Retina (tissue), 1 donor: ENCODE measurements around the gene DCDC2.
A peak's percentile ranks its signal among the peaks of the same experiment; 100 is the strongest.
"Not testable (repeated sequence)": the region's sequence is repeated elsewhere in the genome, so short reads cannot be mapped to it uniquely, and the experiment has no call there.

Experiments used
- DNase-seq: peaks from one replicate; pipeline ENCODE4 v3.0.0-alpha.2; 2016

The DCDC2 gene

DNA sequence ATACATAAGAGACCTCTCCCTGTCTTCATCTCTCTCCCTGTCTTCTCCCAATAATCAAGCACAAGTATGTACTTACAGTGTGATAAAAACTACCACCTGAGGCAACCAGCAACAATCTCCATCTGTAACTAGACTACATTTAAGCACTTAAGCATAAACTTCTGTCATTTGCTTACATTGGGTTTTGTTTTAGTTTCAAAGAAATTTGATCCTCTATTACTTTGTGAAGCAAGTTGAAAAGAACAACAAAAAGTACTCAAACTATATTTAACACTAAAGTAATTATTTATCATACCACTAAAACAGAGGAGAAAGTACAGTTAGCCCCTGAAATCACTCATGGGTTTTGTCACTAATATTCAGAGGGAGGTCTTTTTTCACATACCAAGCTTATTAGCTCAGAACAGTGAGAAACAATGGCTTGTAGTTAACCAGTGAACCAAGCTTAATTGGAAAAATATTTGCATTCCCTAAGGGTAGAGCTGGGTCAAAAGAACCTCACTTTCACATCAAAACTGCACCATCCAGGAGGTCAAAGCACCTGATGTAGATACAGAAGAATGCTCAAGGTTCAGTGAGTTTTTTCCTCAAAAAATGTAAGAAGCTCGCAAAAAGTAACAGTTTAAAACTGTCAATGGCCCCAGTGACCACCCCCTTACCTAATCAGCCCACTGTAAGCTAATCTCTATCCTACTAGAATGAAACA is 34.1 kb downstream of the DCDC2 start:
- DNase-seq, result peak; percentile 74

DNA sequence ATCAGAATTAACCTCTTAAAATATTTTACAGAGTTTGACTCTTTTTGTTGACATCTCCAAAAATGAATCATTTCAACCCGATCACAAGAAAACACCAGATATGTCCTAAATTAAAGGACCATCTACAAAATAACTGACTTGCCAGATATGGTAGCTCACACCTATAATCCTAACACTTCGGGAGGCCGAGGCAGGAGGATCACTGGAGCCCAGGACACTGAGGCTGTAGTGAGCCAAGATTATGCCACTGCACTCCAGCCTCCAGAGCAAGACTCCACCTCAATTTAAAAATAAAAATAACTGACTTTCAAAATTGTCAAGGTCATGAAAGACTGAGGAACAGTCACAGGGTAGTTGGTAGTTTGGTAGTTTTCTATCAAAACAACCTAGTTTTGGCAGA is 34.9 kb downstream of the DCDC2 start:
- DNase-seq, result no peak

GRCh38 chr6:24322446-24322845 is 35.4 kb downstream of the DCDC2 start:
- not testable (repeated sequence) for DNase-seq

- no peak for DNase-seq
These were observed 36.2 kb downstream of the DCDC2 start for GRCh38 chr6:24321538-24322162.

- DNase-seq, result no peak
These were observed 44.4 kb downstream of the DCDC2 start for GRCh38 chr6:24313251-24314141.

GRCh38 chr6:24311775-24312174 is 46.1 kb downstream of the DCDC2 start:
- DNase-seq, result not testable (repeated sequence)

DNA sequence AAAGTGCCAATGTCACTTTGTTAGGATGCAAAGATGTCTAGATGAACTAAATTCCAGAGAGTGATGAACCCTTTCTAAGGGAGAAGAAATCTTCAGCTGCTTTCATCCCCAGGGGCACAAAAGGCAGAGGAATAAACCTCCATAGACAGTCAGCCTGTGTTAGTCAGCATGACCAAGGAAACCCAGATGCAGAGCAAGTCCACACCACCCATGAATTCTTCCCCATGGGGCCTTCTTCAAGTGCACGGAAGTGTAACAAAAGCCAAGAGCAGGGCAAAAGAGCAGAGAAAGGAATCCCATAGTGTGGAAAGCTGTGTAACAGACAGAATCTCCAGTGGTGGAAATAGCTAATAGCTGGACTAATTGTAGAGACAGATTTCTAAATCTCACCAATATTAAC is 50.0 kb downstream of the DCDC2 start:
- peak; percentile 40 for DNase-seq

- DNase-seq, result no peak
These were observed 50.9 kb downstream of the DCDC2 start for GRCh38 chr6:24306936-24307335.

- no peak for DNase-seq
These were observed 51.8 kb downstream of the DCDC2 start for GRCh38 chr6:24306038-24306437.

DNA sequence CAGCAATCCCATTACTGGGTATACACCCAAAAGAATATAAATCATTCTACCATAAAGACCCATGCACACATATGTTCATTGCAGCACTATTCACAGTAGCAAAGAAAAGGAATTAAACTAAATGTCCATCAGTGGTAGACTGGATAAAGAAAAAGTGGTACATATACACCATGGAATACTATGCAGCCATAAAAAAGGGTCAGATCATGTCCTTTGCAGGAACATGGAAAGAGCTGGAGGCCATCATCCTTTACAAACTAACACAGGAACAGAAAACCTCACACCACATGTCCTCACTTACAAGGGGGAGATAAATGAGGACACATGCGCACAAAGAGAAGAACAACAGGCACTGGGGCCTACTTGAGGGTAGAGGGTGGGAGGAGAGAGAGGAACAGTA is 60.9 kb downstream of the DCDC2 start:
- DNase-seq, result no peak

DNA sequence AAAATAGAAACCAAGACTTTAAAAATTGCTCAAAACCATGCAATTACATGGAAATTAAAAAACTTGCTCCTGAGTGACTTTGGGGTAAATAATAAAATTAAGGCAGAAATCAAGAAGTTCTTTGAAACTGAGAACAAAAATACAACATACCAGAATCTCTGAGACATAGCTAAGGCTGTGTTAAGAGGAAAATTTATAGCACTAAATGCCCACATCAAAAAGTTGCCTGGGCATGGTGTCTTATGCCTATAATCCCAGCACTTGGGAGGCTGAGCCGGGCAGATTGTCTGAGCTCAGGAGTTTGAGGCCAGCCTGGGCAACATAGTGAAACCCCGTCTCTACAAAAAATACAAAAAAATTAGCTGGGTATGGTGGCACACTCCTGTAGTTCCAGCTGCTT is 64.0 kb downstream of the DCDC2 start:
- not testable (repeated sequence) for DNase-seq

- no peak for DNase-seq
These were observed 70.6 kb downstream of the DCDC2 start for GRCh38 chr6:24287239-24287638.

GRCh38 chr6:24284006-24284405 is 73.9 kb downstream of the DCDC2 start:
- DNase-seq, result no peak

GRCh38 chr6:24283043-24283985 is 74.5 kb downstream of the DCDC2 start:
- peak; percentile 92 for DNase-seq

DNA sequence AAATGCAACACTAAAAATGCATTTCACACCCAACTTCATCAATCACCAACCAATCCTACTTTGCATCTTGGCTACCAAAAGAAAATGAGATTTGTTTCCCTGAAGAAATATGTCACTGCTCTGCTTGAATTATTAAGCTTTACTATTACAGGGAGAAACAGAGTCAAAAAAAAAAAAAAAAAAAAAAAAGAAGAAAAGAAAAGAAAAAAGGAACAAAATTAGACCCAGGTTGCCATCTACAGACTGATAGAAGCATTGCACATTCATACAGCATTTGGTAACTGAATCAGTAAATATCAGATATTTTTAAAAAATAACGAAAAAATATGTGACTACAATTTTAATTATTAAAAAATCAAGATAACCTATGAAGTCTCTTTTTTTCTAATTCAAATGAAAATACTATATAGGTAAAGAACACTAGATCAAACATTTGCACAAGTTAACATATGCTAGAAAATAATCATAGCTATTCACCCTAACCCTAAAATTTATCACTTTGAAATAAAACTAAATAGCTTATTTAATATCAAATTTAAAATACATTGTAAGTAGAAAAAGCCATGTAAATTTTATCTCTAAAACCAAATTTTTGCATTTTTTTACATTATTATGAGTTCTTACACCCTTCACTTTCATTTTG is 83.3 kb downstream of the DCDC2 start:
- DNase-seq, result no peak

- no peak for DNase-seq
These were observed 84.6 kb downstream of the DCDC2 start for GRCh38 chr6:24273096-24273870.

GRCh38 chr6:24272553-24272952 is 85.3 kb downstream of the DCDC2 start:
- no peak for DNase-seq

GRCh38 chr6:24272148-24272547 is 85.7 kb downstream of the DCDC2 start:
- no peak for DNase-seq

DNA sequence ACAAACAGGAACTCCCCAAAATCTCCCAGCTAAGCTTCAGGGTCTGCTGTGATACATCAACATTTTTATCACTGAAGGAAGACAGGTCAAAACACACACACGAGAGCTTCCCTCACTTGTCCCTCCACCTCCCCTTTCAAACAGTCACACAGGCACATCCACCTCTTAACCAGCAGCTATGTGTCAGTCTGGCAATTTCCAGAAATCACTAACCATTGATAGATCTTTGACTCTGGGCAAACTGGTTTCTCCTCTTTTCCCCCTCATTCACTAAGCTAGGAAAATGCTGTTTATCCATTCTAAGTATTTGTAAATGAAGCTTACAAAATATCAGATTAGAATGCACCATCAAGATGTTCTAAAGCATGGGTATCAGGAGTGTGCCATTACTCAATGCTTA is 87.8 kb downstream of the DCDC2 start:
- no peak for DNase-seq

DNA sequence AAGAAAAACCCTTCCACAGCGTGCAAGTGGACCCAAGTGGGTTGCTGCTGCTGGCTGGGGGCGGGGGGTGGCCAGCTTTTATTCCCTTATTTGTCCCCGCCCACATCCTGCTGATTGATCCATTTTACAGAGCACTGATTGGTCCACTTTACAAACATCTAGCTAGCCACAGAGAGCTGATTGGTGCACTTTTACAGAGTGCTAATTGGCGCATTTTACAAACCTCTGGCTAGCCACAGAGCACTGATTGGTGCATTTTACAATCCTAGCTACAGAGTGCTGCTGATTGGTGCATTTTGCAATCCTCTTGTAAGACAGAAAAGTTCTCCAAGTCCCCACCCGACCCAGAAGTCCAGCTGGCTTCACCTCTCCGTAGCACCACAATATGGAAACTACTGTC is 99.6 kb downstream of the DCDC2 start:
- DNase-seq, result not testable (repeated sequence)

DNA sequence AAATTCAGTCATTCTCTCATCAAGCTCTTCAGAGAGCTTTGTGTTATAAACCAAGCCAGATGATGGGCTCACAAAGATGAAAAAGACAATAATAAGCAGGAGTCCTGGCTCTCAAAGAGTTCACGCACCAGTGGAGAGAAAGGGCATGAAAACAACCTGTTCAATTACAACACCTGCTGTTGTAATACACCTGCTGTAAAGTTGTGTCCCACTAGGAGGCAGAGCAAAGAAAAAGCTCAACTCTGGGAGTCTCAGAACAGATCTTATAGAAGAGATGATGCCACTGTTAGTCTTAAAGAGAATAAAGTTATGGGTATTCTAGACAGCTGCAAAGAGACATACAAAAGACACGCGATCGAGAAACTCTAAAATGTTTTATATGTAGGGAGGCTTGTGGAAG is 100.6 kb downstream of the DCDC2 start:
- no peak for DNase-seq
